Adrenal gland (tissue), 5 donors: ENCODE results near the gene CAPN8.

Source experiments
- CTCF ChIP-seq, 6 experiments: fragments of 450-650 bp in 4 of 6; fragments of 200-600 bp in 2 of 6; sonication (generic) in 1 of 6; IDR thresholded peaks; 1 replicate in 5 of 6; 2 replicates in 1 of 6; pipeline versions ENCODE4 v1.5.1 to v1.8.0; 2016 to 2021; ENCODE audit warnings: antibody characterized with exemption in 6 of 6, mild to moderate bottlenecking in 2 of 6, moderate library complexity in 1 of 6
- POLR2A ChIP-seq, 2 donors: fragments of 450-650 bp; IDR thresholded peaks; one replicate each; pipeline ENCODE4 v1.6.1; 2017; ENCODE audit warnings: antibody characterized with exemption in 2 of 2, mild to moderate bottlenecking in 2 of 2, moderate library complexity in 1 of 2
- donor health status: DM: no; HTN: no; CAD: no.

GRCh38 chr1:223639331-223639749, 26.2 kb downstream of the CAPN8 start:
- no peak for TF ChIP-seq CTCF (IDR thresholded peaks at IDR 0.05)
- TF ChIP-seq POLR2A (IDR thresholded peaks at IDR 0.05), result no peak
